Breast epithelium (tissue), 4 donors: ENCODE data around the gene HIF1A. TPM values are rescaled to one million over a fixed set of nuclear protein-coding genes. Genes with fewer than 3 reads are reported as not detected.

Experiments
- DNase-seq, 2 donors: peaks; one replicate each; pipeline ENCODE4 v3.0.0-alpha.2; 2019; ENCODE audit warnings: low spot score in 2 of 2
- H3K27ac ChIP-seq, 2 donors: fragments of 200-600 bp; sonication (generic) in 1 of 2; one replicate each; pipeline ENCODE4 v1.5.1; 2016 to 2019; ENCODE audit warnings: mild to moderate bottlenecking in 1 of 2
- H3K27me3 ChIP-seq, 2 donors: fragments of 200-600 bp; sonication (generic) in 1 of 2; one replicate each; pipeline versions ENCODE4 v1.5.1 to v1.6.0; 2017 to 2019; ENCODE audit warnings: control low read depth in 1 of 2, mild to moderate bottlenecking in 1 of 2
- H3K36me3 ChIP-seq: fragments of 200-600 bp; one replicate; pipeline ENCODE4 v1.5.1; 2019
- H3K4me1 ChIP-seq, 2 donors: fragments of 200-600 bp; sonication (generic); one replicate each; pipeline ENCODE4 v1.5.1; 2016 to 2019; ENCODE audit warnings: control low read depth in 1 of 2
- H3K4me3 ChIP-seq, 3 donors: fragments of 200-600 bp; sonication (generic); 1 replicate in 2 of 3; 2 replicates in 1 of 3; pipeline ENCODE4 v1.5.1; 2016 to 2019; ENCODE audit warnings: mild to moderate bottlenecking in 3 of 3, moderate library complexity in 2 of 3
- H3K9me3 ChIP-seq, 2 donors: fragments of 200-600 bp; sonication (generic) in 1 of 2; one replicate each; pipeline ENCODE4 v1.5.1; 2016 to 2019; ENCODE audit warnings: control low read depth in 1 of 2
- POLR2A ChIP-seq: fragments of 450-650 bp; IDR thresholded peaks from one replicate; pipeline ENCODE4 v1.6.1; 2016; ENCODE audit warnings: antibody characterized with exemption, mild to moderate bottlenecking, moderate library complexity
- POLR2AphosphoS5 ChIP-seq, 3 donors: sonication (generic); formaldehyde crosslinking; IDR thresholded peaks; one replicate each; pipeline ENCODE4 v1.6.1; 2017; ENCODE audit warnings: antibody characterized with exemption in 3 of 3
- intact Hi-C: fragments of 100-400 bp; cut with DNase I; formaldehyde crosslinking; loops from one replicate; pipeline ENCODE4 v1.15.1; 2023; ENCODE audit warnings: low total_unique reads
- total RNA-seq, 3 donors: library from RNA; depleted of rRNA; stranded (reverse); fragments of >200 nt; gene quantifications; one replicate each; pipeline ENCODE4 v1.1.0, GENCODE V29; 2016
- TF ChIP-seq, protein P1 (sequence below), 3 donors: fragments of 450-650 bp; IDR thresholded peaks; one replicate each; pipeline ENCODE4 v1.5.1; 2016 to 2017; ENCODE audit warnings: antibody characterized with exemption in 3 of 3, mild to moderate bottlenecking in 3 of 3, moderate library complexity in 3 of 3

The HIF1A gene
- total RNA-seq, 3 donors from 2014 or later = 64.8 to 104 (median 92.3) TPM

DNA sequence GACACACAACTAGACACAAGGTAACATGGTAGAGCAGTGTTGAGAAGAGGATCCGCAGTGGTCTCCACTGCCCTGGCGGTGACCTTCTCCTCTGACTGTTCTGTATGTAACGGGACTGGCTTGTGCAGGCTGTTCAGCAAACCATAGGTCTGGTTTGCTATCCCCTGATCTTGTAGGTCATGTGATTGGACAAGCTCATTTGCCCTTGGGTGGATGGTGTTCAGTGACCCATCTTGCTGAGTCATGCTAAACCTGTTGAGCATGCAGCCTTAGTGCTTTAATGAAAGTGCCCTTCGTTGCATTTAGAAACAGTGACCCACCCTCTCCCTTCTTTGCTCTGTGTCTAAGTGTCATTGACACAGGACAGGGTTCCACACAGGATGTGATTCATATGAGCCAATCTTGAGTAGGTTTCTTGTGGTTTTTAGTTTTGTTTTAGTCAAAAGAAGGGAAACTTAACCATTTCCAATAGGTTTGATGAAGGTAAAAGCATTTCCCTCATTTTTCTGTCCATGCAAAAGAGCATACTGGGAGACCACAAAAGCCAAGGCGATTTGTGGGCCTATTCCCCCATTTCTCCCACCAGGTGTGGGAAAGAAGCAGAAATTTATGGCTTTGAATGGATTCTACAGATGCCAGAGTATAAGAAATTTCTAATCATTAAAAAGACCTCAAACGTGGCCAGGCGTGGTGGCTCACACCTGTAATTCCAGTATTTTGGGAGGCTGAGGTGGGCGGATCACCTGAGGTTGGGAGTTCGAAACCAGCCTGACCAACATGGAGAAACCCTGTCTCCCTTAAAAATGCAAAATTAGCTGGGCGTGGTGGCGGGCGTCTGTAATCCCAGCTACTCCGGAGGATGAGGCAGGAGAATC is 32.6 kb upstream of the HIF1A start:
- Histone ChIP-seq H3K27ac (no peak overlapping the region), H3K27me3 (no peaks in the 10 kb centered on the region), H3K36me3 (no peaks in the 10 kb centered on the region), H3K4me3 (no peak overlapping the region), H3K4me1 (no peaks in the 10 kb centered on the region), H3K9me3 (no peaks in the 10 kb centered on the region)
- intact Hi-C loops = no loop called here
- no peak for DNase-seq
- TF ChIP-seq, protein P1, sequence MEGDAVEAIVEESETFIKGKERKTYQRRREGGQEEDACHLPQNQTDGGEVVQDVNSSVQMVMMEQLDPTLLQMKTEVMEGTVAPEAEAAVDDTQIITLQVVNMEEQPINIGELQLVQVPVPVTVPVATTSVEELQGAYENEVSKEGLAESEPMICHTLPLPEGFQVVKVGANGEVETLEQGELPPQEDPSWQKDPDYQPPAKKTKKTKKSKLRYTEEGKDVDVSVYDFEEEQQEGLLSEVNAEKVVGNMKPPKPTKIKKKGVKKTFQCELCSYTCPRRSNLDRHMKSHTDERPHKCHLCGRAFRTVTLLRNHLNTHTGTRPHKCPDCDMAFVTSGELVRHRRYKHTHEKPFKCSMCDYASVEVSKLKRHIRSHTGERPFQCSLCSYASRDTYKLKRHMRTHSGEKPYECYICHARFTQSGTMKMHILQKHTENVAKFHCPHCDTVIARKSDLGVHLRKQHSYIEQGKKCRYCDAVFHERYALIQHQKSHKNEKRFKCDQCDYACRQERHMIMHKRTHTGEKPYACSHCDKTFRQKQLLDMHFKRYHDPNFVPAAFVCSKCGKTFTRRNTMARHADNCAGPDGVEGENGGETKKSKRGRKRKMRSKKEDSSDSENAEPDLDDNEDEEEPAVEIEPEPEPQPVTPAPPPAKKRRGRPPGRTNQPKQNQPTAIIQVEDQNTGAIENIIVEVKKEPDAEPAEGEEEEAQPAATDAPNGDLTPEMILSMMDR (IDR thresholded peaks at IDR 0.05) = no peak
- TF ChIP-seq POLR2A (no peak), POLR2AphosphoS5 (IDR thresholded peaks at IDR 0.05) (no peak)

DNA sequence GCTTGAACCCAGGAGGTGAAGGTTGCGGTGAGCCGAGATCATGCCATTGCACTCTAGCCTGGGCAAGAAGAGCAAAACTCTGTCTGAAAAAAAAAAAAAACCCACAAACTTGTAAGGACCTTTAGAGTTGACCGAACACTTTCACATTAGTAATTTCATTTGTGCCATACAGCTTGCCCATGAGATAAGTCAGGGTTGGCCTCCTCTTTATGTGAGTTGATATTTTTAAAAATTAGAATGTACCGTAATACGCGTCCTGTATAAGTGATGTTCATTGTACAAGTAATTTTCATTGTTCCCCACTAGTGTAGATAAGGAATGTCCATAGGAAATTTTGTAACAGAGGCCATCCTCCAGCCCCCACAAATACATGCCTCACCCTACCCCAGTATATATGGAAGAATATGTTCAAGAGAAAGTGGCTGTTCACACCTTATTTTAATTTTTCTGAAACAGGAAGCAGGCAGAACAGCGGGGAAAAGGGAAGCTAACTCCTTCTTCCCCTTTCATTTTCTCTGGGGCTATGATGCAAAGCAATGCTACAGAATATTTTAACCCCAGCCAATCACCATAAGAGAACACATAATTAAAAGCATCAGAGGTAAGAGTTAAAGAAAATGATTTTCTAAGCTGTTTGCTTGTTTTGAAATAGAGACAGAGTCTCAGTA is 31.9 kb upstream of the HIF1A start:
- Histone ChIP-seq H3K4me1 (no peaks in the 10 kb centered on the region), H3K36me3 (no peaks in the 10 kb centered on the region), H3K9me3 (no peaks in the 10 kb centered on the region), H3K27me3 (no peaks in the 10 kb centered on the region), H3K27ac (no peak overlapping the region), H3K4me3 (no peak overlapping the region)
- DNase-seq = no peak
- no peak for TF ChIP-seq POLR2AphosphoS5 (IDR thresholded peaks at IDR 0.05)
- TF ChIP-seq, protein P1 (IDR thresholded peaks at IDR 0.05) = no peak
- intact Hi-C loops = no loop called here

DNA sequence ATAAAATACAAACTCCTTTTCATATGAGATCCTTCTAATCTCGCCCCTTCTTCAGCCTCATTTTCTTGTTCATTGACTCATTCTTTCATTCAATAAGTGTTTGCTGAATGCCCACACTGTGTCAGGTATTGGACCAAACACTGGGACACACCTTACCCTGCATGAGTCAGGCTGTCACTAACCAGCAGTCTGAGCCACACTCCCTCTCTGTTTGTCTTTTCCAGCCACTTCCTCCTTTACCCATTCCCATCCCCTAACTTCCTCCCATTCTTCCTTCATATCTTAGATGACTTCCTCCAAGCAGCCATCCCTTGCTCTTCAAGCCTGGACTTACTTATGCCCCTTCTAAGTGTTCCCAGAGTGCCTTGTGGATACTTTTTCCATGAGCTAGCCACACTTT is 27.0 kb upstream of the HIF1A start:
- H3K4me1 ChIP-seq = no peaks in the 10 kb centered on the region
- no peak overlapping the region for H3K4me3 ChIP-seq
- H3K27ac ChIP-seq = no peak overlapping the region
- DNase-seq = no peak
- TF ChIP-seq, protein P1 (IDR thresholded peaks at IDR 0.05) = no peak
- no peak for TF ChIP-seq POLR2A
- no peak for TF ChIP-seq POLR2AphosphoS5 (IDR thresholded peaks at IDR 0.05)
- no peaks in the 10 kb centered on the region for H3K9me3 ChIP-seq
- no peaks in the 10 kb centered on the region for H3K27me3 ChIP-seq
- no peaks in the 10 kb centered on the region for H3K36me3 ChIP-seq
- intact Hi-C loops = no loop called here

DNA sequence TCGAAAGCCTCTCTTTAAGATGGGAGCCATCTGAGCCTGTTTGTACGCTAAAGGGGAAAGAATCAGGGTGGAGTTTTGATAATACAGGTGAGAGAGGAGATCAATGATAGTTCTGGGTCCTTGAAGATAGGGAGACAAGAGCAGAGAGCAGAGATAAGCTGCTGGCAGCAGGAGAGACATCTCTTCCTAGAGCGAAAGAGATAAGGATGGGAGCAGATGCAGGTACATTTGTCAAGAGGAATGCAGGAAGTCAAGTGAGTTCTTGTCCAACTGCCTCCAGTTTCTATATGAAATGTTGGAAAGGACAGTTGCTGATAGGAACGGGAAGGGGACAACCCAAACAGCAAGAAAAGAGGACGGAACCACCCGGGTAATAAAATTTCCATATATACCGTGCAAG is 24.7 kb upstream of the HIF1A start:
- Histone ChIP-seq H3K27me3 (no peaks in the 10 kb centered on the region), H3K36me3 (no peaks in the 10 kb centered on the region), H3K4me3 (no peak overlapping the region), H3K27ac (no peak overlapping the region), H3K9me3 (no peaks in the 10 kb centered on the region), H3K4me1 (no peaks in the 10 kb centered on the region)
- DNase-seq = no peak
- TF ChIP-seq, protein P1 (IDR thresholded peaks at IDR 0.05) = no peak
- TF ChIP-seq POLR2A = no peak
- no peak for TF ChIP-seq POLR2AphosphoS5 (IDR thresholded peaks at IDR 0.05)
- intact Hi-C loops = no loop called here

DNA sequence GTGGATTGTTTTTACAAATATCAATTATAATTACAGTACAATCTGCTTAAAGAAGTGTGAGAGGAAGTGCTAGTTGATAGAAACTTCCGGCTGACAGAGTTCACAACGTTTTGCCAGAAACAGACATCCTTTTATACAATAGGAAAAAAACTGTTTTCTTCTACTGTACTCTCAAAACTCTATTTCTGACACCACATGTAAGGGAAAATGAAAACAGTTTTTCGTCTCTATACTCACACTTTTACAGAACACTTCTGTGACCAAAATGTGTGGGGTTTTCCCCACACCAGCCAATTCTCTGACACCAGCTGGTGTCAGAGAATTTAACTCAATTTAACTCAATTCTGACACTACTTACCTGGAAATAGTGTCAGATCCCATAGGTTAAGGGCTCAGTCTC is 24.2 kb upstream of the HIF1A start:
- TF ChIP-seq POLR2AphosphoS5 (IDR thresholded peaks at IDR 0.05) (no peak), POLR2A (no peak)
- TF ChIP-seq, protein P1 (IDR thresholded peaks at IDR 0.05) = no peak
- intact Hi-C loops = no loop called here
- Histone ChIP-seq H3K27ac (no peak overlapping the region), H3K4me3 (no peak overlapping the region), H3K9me3 (no peaks in the 10 kb centered on the region), H3K27me3 (no peaks in the 10 kb centered on the region), H3K4me1 (no peaks in the 10 kb centered on the region), H3K36me3 (no peaks in the 10 kb centered on the region)
- DNase-seq = no peak
